MG63 (cell line): ENCODE measurements around the gene LMBR1L. TPM values are rescaled to one million over a fixed set of nuclear protein-coding genes. Genes with fewer than 3 reads are reported as not detected.
"Not testable (repeated sequence)": the region's sequence is repeated elsewhere in the genome, so short reads cannot be mapped to it uniquely, and the experiment has no call there.

ENCODE experiments used
- DNase-seq: peaks from one replicate; pipeline ENCODE4 v3.0.0-alpha.2; 2020
- H3K27me3 ChIP-seq: fragments of 250-450 bp; sonication (Bioruptor Pico); 2 replicates; pipeline ENCODE4 v1.5.1; 2020; ENCODE audit warnings: mild to moderate bottlenecking, moderate library complexity
- H3K36me3 ChIP-seq: fragments of 250-450 bp; sonication (Bioruptor Pico); 2 replicates; pipeline ENCODE4 v1.5.1; 2020; ENCODE audit warnings: mild to moderate bottlenecking, moderate library complexity
- H3K4me3 ChIP-seq: fragments of 250-450 bp; sonication (Bioruptor Pico); 2 replicates; pipeline ENCODE4 v1.5.1; 2020; ENCODE audit warnings: mild to moderate bottlenecking, moderate library complexity
- H3K9me3 ChIP-seq: fragments of 250-450 bp; sonication (Bioruptor Pico); 2 replicates; pipeline ENCODE4 v1.5.1; 2020; ENCODE audit warnings: mild to moderate bottlenecking, moderate library complexity
- total RNA-seq: library from RNA; depleted of rRNA; stranded (reverse); fragments of >200 nt; shearing (Covaris generic); gene quantifications from 2 replicates; pipeline ENCODE4 v1.2.3, GENCODE V29; 2014; ENCODE audit warnings: low replicate concordance; rRNA removed

LMBR1L gene, protein sequence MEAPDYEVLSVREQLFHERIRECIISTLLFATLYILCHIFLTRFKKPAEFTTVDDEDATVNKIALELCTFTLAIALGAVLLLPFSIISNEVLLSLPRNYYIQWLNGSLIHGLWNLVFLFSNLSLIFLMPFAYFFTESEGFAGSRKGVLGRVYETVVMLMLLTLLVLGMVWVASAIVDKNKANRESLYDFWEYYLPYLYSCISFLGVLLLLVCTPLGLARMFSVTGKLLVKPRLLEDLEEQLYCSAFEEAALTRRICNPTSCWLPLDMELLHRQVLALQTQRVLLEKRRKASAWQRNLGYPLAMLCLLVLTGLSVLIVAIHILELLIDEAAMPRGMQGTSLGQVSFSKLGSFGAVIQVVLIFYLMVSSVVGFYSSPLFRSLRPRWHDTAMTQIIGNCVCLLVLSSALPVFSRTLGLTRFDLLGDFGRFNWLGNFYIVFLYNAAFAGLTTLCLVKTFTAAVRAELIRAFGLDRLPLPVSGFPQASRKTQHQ
- 20.5 and 28.4 TPM in 2 replicates for total RNA-seq

DNA sequence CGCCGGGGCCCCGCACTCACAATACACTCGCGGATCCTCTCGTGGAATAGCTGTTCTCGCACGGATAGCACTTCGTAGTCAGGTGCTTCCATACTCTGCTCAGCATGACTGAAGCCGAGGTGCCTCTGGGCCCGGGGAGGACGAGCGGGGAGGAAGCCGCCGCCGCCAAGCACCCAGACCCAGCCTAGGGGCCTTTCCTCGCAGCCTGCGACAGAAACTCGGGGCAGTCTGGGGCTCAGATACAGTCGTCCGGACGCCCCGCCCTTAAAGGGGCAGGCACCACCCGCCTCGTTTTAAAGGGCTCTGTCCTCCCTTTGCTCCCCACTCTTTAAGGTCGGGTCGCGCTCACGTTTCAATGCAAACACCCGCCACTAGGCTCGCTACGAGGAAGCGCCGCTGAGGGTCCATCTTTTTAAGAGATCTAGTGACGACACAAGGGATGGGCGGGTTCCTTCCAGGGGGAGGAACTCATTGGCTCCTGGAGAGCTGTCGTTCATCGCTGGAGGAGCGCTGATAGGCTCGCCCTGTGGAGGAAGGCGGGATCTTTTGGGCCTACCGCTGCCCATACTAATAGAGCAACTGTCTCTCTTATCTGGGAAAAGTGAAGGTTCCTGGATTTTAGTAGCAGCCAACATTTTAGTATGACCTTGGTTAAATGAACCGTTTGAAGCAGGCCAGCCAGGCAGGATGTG is at the start of gene LMBR1L:
LMBR1L (minus strand) TSS at position 384 of the 692 bp plus-strand sequence; CDS start at position 92, 292 bp downstream.
- Histone ChIP-seq H3K27me3 (no peaks in the 10 kb centered on the region), H3K36me3 (no peaks in the 10 kb centered on the region), H3K9me3 (no peaks in the 10 kb centered on the region), H3K4me3 (peak within 1 kb of the TSS; percentile 88)
- peak; percentile 91 for DNase-seq

DNA sequence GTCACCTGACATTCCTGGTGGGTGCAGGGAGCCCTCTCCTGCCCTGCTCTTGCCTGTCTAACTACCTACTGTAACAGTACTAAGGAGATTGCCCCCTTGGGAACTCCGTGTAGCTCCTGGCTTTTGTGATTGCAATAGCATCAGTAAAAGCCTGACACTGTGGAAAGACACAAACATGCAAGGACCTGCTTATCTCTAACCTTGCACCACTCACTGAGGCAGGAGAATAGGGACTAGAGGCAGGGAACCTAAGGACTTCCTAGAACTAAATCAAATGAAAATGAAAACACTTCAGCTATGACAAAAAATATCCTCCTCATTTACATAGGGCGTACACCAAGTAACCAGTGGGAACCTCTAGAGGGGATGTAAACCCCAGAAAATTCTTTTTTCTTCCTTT is 49.8 kb upstream of the LMBR1L start:
- Histone ChIP-seq H3K4me3 (no peak overlapping the region), H3K36me3 (no peaks in the 10 kb centered on the region), H3K9me3 (no peaks in the 10 kb centered on the region), H3K27me3 (no peaks in the 10 kb centered on the region)
- DNase-seq: no peak

DNA sequence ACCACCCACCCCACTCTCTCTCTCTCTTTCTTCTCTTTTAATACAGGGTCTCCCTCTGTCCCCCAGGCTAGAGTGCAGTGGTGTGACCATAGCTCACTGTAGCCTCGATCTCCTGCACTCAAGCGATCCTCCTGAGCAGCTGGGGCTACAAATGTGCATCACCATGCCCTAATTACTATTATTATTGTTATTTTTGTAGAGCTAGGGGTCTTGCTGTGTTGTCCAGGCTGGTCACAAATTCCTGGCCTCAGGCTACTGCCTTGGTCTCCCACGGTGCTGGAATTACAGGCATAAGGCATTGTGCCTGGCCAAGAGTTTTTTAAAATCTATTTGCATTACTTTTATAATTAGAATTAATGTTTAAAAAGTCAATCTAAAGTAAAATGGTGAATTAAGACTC is 43.6 kb upstream of the LMBR1L start:
- Histone ChIP-seq H3K36me3 (no peaks in the 10 kb centered on the region), H3K9me3 (no peaks in the 10 kb centered on the region), H3K4me3 (no peak overlapping the region), H3K27me3 (no peaks in the 10 kb centered on the region)
- DNase-seq: no peak

DNA sequence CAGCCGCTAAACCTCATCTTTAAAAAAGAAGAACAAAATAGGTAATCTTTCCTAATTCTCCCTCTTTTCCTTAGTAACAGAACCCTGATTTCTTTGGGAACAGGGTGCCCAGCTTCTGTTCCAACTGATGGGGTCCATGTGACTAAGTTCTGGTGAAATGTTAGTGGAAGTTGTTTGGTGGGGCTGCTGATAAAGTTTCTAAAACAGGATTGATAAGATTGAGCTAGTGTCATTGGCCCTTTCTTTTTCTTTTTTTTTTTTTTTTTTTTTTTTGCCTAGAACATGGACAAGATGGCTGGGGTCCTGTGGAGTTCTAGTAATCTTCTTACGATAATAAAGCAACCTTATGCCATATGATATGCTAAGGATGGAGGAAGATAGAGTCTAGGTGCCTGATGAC is 36.7 kb upstream of the LMBR1L start:
- Histone ChIP-seq H3K9me3 (no peaks in the 10 kb centered on the region), H3K36me3 (no peaks in the 10 kb centered on the region), H3K27me3 (no peaks in the 10 kb centered on the region), H3K4me3 (no peak overlapping the region)
- no peak for DNase-seq

DNA sequence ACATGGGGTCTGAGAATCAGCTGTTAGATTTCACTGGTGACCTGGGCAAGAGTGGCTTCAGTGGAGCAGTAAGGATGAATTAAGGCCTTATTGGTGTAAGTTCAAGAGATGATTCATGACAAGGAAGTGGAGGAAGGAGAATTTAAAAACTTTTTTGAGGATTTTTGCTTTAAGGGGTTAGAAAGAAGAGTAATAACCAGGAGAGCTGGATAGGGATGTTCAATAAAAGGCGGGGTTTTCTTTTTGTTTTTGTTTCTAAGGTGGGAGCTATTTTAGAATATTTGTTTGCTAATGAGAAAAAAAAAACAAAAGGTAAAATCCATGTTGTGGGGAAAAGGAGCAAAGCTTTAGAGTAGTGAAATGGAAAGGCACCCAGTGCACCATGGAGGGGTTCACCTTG is 35.8 kb upstream of the LMBR1L start:
- no peaks in the 10 kb centered on the region for H3K36me3 ChIP-seq
- H3K27me3 ChIP-seq: no peaks in the 10 kb centered on the region
- DNase-seq: no peak
- H3K9me3 ChIP-seq: no peaks in the 10 kb centered on the region
- no peak overlapping the region for H3K4me3 ChIP-seq

DNA sequence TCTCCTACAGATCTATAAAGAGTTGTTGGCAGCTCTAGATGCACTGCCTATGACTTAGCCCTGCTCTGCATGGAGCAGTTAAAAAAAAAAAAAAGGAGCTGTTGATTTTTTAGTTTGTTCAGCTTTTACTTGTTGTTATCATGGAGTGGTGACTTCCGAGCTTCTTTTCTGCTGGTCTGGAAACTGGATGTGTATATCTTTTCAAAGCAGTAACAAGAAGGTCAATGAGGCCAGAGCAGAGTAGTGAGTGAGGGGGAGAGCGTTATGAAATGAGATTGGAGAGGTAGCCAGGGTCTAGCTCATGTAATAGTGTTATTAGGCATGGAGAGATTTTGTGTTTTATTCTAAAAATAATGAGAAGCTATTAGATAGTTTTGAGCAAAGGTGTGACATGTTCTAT is 33.7 kb upstream of the LMBR1L start:
- no peaks in the 10 kb centered on the region for H3K36me3 ChIP-seq
- no peak for DNase-seq
- H3K9me3 ChIP-seq: no peaks in the 10 kb centered on the region
- H3K4me3 ChIP-seq: no peak overlapping the region
- H3K27me3 ChIP-seq: no peaks in the 10 kb centered on the region

DNA sequence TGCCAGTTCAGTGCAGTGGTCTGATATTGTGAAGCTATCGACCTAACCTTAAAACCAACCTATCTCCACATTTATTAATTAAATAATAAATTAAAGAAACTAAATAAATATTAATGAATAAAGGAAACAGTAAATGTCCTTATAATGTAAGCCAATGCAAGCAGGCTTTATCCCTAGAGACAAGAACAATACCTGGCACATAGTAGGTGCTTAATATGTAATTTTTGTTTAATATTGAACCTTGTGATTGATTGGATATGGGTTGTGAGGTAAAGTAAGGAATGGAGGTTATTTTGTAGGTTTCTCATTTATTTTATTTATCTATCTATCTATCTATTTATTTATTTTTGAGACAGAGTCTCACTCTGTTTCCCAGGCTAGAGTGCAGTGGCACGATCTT is 28.4 kb upstream of the LMBR1L start:
- H3K9me3 ChIP-seq: no peaks in the 10 kb centered on the region
- no peak for DNase-seq
- H3K36me3 ChIP-seq: no peaks in the 10 kb centered on the region

DNA sequence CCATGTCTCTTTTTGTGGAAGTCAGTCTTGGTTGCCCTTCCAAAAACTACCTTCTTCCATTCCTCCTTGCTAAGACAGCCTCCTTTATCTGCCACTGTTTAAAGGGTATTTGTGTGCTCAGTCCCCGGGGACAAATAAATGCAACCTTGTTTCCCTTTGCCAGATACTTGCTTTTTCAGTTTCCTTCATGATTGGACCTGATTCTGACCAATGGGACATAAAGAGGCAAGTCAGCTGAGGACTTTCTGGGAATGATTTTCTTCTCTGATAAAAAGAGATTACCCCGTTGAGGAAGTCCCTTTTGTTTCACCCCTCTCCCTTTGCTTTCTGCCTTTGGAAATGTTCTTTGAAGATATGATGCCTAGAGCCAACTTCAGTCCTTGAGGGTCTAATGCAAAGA is 27.9 kb upstream of the LMBR1L start:
- H3K4me3 ChIP-seq: no peak overlapping the region
- no peaks in the 10 kb centered on the region for H3K36me3 ChIP-seq
- DNase-seq: no peak
- no peaks in the 10 kb centered on the region for H3K9me3 ChIP-seq
- no peaks in the 10 kb centered on the region for H3K27me3 ChIP-seq

More for the DNA sequence above, 28.4 kb upstream of the LMBR1L start:
- no peak overlapping the region for H3K4me3 ChIP-seq
- H3K27me3 ChIP-seq: no peaks in the 10 kb centered on the region

DNA sequence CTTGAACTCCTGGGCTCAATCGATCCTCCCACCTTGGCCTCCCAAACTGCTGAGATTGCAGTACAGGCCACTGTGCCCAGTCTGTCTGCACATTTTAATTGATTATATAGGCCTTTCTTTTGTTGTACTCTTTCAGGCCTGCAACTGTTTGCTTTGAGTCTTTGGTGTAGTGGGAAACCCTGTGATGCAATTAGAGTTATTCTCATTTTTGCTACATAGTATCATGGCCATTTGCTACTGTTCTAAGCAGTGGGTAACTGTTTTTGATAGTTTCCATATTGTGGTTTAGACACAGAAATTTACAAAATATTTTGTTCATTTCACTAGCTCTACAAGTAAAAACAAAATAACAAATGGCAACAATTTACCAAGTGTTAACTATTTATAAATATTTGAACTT is 26.8 kb upstream of the LMBR1L start:
- Histone ChIP-seq H3K27me3 (no peaks in the 10 kb centered on the region), H3K4me3 (no peak overlapping the region), H3K9me3 (no peaks in the 10 kb centered on the region), H3K36me3 (no peaks in the 10 kb centered on the region)
- no peak for DNase-seq

DNA sequence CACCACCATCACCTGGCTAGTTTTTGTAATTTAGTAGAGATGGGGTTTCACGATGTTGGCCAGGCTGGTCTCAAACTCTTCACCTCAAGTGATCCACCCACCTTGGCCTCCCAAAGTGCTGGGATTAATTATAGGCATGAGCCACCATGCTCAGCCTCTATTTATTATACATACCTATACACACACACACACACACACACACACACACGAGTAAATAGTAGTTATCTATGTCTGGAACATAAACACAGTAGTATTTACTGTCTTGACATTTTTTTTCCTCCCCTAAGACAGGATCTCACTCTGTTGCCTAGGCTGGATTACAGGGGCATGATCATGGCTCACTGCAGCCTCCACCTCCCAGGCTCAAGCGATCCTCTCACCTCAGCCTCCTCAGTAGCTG is 26.4 kb upstream of the LMBR1L start:
- H3K4me3 ChIP-seq, H3K36me3 ChIP-seq, H3K27me3 ChIP-seq, H3K9me3 ChIP-seq, DNase-seq: not testable (repeated sequence)

DNA sequence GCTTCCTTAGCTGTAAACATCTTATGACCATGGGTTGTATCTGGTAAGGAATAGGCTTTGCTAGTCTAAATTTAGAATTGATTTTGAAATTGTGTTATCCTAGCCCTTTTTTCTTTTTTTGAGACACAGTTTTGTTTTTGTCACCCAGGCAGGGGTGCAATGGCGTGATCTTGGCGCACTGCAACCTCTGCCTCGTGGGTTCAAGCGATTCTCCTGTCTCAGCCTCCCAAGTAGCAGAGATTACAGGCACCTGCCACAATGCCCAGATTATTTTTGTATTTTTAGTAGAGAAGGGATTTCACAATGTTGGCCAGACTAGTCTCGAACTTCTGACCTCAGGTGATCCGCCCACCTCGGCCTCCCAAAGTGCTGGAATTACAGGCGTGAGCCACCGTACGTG is 22.9 kb upstream of the LMBR1L start:
- DNase-seq: no peak
- peaks cover 2% of the 10 kb centered on the region; the same call in 1 of the 2 replicates for H3K9me3 ChIP-seq
- H3K4me3 ChIP-seq: peak overlapping the region; percentile 100
- H3K27me3 ChIP-seq: no peaks in the 10 kb centered on the region
- H3K36me3 ChIP-seq: peaks cover 26% of the 10 kb centered on the region

DNA sequence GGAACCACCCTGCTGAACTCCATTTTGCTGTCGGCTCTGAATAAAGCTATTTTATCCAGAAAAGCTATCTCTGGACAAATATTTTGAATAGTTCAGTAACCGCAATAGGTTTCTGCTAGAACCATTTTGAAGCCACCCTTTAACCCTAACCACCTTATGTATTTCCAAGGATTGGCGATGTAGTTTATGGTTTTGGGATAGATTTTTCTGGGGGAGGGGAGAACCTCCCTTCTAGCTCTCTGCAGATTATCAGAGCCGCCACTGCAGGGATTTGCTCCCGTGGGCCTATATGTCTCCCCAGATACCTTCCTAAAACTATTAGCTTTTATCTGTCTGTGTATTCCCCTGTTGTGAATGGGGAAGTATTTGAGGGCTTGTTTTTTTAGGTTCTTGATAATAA is 22.4 kb upstream of the LMBR1L start:
- peak overlapping the region; percentile 100 for H3K4me3 ChIP-seq
- peaks cover 2% of the 10 kb centered on the region; the same call in 1 of the 2 replicates for H3K9me3 ChIP-seq
- DNase-seq: no peak
- H3K27me3 ChIP-seq: no peaks in the 10 kb centered on the region
- H3K36me3 ChIP-seq: peaks cover 28% of the 10 kb centered on the region

DNA sequence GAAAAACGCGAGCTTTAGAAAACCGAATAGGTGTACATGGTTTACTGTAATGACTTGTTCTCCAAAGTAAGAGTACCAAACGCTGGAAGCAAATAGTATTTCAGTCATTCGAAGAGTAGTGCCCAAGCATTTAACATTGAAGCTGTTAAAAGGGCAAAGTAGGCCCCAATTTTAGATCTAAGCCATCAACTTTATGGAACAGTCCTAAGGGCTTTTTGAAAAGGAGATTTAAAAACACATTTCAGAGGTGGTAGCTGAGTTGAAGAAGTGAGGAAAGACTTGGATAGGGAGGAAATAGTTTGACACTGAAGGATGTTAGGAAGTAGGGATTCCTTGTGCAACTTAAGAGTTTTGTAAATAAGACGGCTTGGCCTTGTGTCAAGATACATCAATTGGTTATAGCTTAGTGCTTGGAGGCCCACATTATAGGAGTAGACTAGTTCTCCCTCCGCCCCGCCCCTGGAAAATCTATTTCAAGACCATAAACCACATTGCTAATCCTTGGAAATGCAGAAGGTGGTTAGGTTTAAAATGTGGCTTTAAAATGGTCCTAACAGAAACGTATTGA is 21.3 kb upstream of the LMBR1L start:
- H3K36me3 ChIP-seq: peaks cover 38% of the 10 kb centered on the region
- H3K27me3 ChIP-seq: no peaks in the 10 kb centered on the region
- peak; percentile 47 for DNase-seq
- peak overlapping the region; percentile 100 for H3K4me3 ChIP-seq
- peaks cover 2% of the 10 kb centered on the region; the same call in 1 of the 2 replicates for H3K9me3 ChIP-seq

DNA sequence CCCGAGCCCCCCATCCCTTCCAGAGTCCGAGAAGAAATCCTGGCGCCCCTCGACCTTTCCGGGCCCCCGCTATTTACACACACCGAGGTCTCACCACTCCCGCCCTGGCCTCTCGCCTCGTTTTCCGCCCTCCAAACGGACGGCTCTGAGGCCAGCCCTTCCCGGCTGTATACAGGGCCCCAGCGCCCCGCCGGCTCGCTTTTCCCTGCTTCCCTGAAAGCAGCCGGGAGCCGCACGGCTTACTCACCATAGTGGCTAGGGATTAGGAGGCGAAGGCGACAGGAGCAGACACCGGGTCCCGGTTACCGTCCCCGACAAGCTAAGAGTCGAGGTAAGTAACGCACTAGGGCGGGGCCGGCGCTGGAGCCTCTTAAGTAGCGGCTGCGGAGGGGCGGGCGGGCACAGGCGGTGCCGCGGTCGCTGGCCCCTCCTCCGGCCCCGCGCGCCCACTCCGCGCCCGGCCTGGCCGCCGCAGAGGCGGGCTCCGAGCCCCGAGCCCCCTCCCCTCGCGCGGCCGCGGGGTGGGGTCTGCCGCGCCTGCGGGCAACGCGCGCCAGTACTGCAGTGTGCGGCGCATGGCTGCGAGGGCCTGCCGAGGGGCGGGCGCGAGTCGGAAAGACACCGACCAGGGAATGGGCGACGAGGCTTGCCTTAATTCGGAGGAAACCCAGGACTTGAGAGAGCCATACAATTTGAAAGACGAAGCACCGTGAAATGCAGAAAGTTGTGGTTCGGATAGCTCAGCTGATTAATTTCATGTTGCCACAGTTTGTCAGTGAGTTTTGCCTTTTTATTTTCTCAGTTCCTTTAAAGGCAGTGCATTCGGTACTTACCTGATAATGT is 20.6 kb upstream of the LMBR1L start, which contains the start of gene TUBA1B:
TUBA1B (minus strand) TSS at position 345 of the 843 bp plus-strand sequence; CDS start at position 250, 95 bp downstream.
- peak; percentile 88 for DNase-seq
- Histone ChIP-seq H3K27me3 (no peaks in the 10 kb centered on the region), H3K36me3 (peaks cover 38% of the 10 kb centered on the region)

DNA sequence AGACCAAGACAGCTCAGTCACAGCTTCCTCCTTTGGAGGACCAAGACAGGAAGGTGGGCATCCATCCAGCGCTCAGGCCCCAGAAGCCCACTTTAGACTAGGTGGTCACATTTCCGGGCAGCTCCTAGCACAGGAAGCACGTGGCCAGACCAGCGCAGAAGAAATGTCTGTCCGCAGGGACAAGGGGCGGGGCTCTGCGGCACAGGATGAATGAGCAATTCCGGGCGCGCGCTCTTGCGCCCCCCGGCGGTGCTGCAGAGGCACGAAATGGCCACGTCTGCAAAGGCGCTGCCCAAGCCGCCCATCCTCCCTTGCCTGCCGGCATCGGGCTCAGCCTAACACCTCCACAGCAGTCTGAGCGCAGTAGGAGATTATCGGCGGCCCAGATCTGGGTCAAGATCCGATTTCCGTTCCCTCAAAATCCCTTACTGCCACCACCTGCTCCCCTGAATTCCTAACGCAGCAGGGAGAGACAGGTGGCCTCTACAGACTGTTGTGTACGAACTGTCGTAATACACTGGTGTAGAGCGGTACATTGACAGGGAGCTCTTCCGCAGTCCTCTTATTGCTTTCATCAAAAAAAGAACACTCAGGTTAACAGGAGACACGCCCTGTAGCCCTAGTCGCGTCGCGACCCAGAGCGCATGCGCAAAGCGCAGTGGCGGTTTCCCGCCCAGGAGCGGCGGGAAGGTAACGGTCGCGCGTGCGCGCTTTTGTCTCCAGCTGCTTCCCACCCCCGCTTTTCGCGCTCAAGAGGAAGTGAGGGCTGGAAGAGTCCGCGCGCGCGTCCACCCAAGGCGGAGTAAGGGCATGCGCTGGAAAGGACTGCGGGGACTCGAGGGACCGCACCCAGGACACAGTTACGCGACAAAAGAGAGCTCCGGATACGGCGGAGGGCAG is 19.8 kb upstream of the LMBR1L start:
- H3K4me3 ChIP-seq: peak overlapping the region; percentile 100
- H3K27me3 ChIP-seq: no peaks in the 10 kb centered on the region
- H3K9me3 ChIP-seq: peaks cover 2% of the 10 kb centered on the region; the same call in 1 of the 2 replicates
- H3K36me3 ChIP-seq: peaks cover 38% of the 10 kb centered on the region
- DNase-seq: peak; percentile 95

More for the DNA sequence above, 20.6 kb upstream of the LMBR1L start, which contains the start of gene TUBA1B:
- Histone ChIP-seq H3K4me3 (peak within 1 kb of the TSS; percentile 100), H3K9me3 (peaks cover 2% of the 10 kb centered on the region; the same call in 1 of the 2 replicates)
